ENCODE results near the gene CLEC16A. TPM values are rescaled to one million over a fixed set of nuclear protein-coding genes. Genes with fewer than 3 reads are reported as not detected.

The CLEC16A gene
- polyA plus RNA-seq, 3 donors = 24.2 to 26.8 (median 24.9) TPM

GRCh38 chr16:11046382-11046931 lies 102.1 kb downstream of the CLEC16A start:
- no peak for DNase-seq (ENCODE audit: extremely low read depth in 1 of 11, low read depth in 9 of 11, low spot score in 4 of 11)

DNA sequence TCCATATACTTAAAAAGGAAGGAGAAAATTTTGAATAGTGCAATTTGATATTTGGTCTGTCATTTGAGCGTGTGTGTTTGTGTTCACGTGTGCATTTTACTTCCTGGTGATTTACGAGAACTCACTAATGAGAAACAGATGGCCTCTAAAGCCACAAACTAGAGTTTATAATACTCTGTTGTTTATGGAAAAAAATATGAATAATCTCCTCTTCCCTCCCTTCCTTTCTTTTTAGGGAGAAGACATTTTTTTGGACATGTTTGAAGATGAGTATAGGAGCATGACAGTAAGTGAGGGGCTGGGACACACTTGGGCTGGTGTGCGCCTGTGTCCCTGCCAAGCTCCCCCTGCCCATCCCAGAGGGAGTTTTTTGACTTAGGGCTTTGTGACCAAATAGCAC lies 102.7 kb downstream of the CLEC16A start:
- peak in 6 of 11 donors; percentile 49 to 69 (median 58) for DNase-seq (ENCODE audit: extremely low read depth in 1 of 11, low read depth in 9 of 11, low spot score in 4 of 11)

GRCh38 chr16:11047939-11048800 lies 103.8 kb downstream of the CLEC16A start:
- DNase-seq (ENCODE audit: extremely low read depth in 1 of 11, low read depth in 9 of 11, low spot score in 4 of 11) = no peak

DNA sequence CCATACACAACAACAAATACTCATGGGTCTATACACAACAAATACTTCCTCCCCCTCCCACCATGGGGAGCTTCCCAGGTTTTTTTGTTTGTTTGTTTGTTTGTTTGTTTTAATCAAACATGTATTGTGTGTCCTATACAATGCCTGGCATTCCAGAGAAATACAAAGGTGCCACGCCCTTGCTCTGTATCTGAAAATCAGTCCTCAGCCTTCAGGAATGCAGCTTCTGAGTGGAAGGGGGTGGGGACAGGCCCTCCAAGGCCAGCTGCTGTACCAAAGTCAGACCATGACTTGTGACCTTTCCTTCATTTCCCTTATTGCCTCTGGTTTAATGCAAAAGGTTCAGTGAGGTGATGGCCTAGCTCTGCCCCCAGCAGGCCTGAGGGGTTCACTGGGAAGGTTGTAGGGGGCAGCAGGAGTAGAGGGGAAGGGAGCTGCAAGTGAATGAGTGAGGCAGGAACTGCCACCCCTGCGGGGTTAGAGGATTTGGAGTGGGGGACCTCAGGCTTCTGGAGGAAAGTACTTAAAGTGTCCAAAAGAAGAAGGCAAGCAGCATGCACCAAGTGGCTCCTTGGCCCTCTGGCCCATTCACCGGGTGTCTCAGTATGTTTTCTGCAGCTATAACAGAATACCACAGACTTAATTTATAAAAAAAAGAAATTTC lies 105.2 kb downstream of the CLEC16A start:
- no peak for DNase-seq (ENCODE audit: extremely low read depth in 1 of 11, low read depth in 9 of 11, low spot score in 4 of 11)

GRCh38 chr16:11050536-11050935 lies 106.2 kb downstream of the CLEC16A start:
- no peak for DNase-seq (ENCODE audit: extremely low read depth in 1 of 11, low read depth in 9 of 11, low spot score in 4 of 11)

DNA sequence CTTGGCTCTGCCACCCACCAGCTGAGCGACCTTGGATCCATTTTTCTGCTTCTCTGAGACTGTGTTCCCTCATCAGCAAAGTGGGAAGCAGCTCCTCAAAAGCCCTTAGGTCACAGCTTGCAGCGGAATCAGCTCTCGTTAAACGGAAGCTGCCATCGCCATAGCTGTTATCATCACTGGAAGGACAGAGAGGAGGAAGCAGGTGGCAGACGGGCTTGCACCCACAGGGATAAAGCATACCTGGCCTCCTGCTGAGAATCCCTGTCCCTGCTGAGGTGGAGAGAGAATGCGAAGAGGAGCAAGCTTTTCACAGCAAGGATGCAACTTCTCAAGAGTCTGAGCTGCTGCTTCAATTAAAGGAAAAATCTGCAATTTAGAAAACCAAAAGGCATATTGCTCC lies 106.6 kb downstream of the CLEC16A start:
- DNase-seq (ENCODE audit: extremely low read depth in 1 of 11, low read depth in 9 of 11, low spot score in 4 of 11) = no peak

DNA sequence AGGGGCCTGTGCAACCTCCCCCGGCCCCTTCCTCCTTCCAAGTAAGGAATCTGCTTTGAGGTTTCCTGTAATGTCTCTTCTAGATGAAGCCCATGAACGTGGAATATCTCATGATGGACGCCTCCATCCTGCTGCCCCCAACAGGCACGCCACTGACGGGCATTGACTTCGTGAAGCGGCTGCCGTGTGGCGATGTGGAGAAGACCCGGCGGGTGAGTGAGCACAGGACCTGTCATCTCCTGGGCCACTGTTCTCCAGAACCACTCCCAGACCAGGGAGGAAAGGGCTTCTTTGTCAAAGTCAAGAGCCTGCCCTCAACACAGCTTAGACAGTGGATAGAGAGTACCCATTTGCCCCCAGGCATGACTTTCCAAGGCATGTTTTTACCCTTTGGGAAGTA lies 107.1 kb downstream of the CLEC16A start:
- no peak for DNase-seq (ENCODE audit: extremely low read depth in 1 of 11, low read depth in 9 of 11, low spot score in 4 of 11)

DNA sequence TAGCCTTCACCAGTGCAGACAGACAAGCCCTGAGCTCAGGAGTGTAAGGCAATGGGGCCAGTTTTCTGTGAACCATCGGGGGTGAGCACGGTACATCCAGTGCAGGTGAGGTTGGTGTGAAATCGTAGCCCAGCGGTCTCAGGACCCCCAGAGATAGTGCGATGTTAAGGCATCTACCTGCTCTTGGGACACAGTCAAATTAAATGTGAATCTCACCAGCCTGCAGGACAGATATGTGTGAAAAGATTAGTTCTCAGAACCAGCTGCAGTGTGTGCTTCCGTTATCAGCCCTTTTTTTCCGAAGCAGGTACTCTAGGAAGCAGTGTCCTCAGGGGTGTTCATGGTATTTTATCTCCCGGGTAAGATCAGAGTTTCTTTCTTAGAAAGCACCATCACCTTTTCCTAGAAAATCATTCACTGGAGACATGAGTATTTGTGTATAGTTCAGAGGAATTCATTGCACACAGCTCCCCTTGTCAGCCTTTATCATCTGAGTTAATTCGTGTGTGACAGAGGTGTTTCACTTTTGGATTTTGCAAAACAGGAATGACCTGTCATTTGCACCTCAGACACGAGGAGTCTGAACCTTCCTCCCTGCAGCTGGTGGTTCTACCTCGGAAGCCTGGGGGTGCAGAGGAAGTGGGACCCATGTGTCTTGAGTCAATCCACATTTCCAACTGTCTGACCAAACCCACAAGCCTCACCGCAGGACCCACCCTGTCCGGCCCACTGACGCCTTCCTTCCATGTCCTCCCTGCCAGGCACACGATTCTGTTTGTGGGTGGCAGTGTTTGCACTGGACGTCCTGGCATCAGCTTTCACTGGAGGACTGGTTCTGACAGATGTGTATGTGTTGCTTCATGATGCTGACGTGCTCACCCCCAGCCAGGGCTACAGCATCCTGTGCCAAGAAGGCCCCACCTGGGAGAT lies 107.8 kb downstream of the CLEC16A start:
- no peak for DNase-seq (ENCODE audit: extremely low read depth in 1 of 11, low read depth in 9 of 11, low spot score in 4 of 11)

- no peak for DNase-seq (ENCODE audit: extremely low read depth in 1 of 11, low read depth in 9 of 11, low spot score in 4 of 11)
Observed at GRCh38 chr16:11053916-11054460, 109.6 kb downstream of the CLEC16A start.

DNA sequence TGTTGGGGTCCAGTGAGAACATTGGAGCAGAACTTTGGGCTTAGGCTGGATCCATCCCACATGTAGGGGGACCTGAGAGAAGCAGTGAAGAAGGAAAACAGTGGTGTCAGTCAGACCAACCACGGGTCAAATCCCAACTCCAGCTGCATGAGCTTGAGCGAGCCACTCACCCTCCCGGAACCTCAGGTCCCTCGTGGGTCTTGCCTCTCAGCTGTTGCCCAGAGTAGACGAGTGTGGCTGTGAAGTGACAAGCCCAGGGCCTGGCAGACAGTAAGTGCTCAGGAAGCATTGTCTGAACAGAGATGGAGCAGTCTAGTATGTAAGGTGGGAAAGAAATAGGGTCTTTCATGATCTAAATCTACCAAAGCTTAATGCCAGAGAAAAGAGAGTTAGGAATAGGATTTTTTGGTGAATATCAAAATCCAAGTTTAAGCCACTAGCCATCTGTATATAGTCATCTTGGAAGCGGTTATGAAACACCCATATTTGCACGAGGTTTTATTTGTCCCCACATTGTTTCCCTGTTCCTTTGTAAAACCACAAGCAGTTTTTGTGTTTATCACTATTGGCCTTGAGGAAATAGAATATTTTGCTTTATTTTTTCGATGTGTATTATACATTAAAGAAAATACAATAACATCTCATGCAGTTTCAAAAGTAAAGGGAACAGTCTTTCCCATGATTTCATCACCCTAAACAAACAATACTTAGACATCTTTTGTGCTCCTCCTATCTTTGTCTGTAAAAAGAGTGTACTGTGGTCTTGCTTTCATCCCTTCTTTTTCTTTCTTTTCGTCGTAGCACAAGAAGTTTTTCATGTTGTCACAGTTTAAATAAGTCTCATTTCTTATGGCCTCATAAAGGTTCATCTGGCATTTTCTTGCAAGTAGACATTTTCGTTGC lies 112.0 kb downstream of the CLEC16A start:
- DNase-seq (ENCODE audit: extremely low read depth in 1 of 11, low read depth in 9 of 11, low spot score in 4 of 11) = no peak

GRCh38 chr16:11056993-11057649 lies 112.8 kb downstream of the CLEC16A start:
- no peak for DNase-seq (ENCODE audit: extremely low read depth in 1 of 11, low read depth in 9 of 11, low spot score in 4 of 11)

GRCh38 chr16:11057711-11058345 lies 113.5 kb downstream of the CLEC16A start:
- DNase-seq (ENCODE audit: extremely low read depth in 1 of 11, low read depth in 9 of 11, low spot score in 4 of 11) = no peak

DNA sequence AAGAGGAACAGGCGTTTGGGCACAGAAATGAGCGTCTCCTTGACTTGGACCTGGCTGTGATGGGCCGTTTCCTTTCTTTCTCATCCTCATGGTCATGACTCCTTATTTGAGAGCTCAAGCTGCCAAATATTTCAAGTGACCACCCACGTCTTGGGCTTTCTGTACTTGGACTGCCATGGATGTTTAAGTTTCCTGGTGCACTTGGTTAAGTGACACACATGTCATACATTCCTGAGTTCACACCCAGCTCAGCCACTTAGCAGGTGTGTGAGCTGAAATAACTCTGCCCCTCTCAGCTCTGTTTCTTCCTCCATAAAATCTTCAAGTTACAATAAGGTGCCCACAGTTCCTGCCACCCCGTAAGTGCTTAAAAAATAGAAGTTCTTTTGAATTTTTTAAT lies 114.5 kb downstream of the CLEC16A start:
- no peak for DNase-seq (ENCODE audit: extremely low read depth in 1 of 11, low read depth in 9 of 11, low spot score in 4 of 11)

GRCh38 chr16:11059588-11059987 lies 115.2 kb downstream of the CLEC16A start:
- DNase-seq (ENCODE audit: extremely low read depth in 1 of 11, low read depth in 9 of 11, low spot score in 4 of 11) = no peak

DNA sequence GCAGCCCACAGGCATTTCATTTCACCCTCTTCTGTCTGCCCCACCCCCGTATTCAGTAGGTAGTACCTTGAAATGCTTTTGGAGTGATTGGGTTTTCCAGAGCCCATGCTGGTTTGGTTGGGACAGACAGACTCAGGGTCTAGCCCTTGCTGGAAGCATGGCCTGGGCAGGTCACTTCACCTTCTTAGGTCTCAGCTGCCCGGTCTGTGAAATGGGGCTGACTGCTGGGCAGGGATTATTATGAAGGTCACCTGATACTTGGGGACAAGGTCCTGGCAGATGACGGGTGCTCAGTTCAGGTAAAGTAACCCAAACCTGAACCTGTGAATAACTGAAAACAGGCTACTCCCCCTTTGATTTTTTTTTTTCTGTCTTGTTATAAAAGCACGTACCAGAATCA lies 116.0 kb downstream of the CLEC16A start:
- DNase-seq (ENCODE audit: extremely low read depth in 1 of 11, low read depth in 9 of 11, low spot score in 4 of 11) = no peak

DNA sequence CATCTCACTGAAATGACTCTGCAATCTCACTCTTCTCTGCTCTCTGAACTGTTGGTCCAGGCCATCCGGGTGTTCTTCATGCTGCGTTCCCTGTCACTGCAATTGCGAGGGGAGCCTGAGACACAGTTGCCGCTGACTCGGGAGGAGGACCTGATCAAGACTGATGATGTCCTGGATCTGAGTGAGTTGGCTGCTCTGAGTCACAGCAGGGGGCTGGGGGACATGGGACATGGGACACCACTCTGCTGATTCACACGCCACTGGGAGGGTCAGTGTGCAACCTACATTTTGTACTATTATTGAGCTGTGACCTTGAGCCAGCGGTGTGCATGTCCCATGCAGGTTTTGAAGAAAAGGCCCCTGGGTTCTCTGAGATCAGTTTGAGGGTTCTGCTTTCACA lies 116.5 kb downstream of the CLEC16A start:
- DNase-seq (ENCODE audit: extremely low read depth in 1 of 11, low read depth in 9 of 11, low spot score in 4 of 11) = no peak

- no peak for DNase-seq (ENCODE audit: extremely low read depth in 1 of 11, low read depth in 9 of 11, low spot score in 4 of 11)
Observed at GRCh38 chr16:11061629-11062270, 117.4 kb downstream of the CLEC16A start.
